HG03558 (cell line): ENCODE results near the gene PES1.
"Not testable (repeated sequence)": the region's sequence is repeated elsewhere in the genome, so short reads cannot be mapped to it uniquely, and the experiment has no call there.

ENCODE experiments used
- ATAC-seq: cut with Tn5 transposase; IDR thresholded peaks from one replicate; pipeline ENCODE4 v1.9.1; 2021; ENCODE audit warnings: moderate number of reproducible peaks; ENCODE audit not compliant: unreplicated experiment; ENCODE audit errors: extremely low read depth

PES1 gene

DNA sequence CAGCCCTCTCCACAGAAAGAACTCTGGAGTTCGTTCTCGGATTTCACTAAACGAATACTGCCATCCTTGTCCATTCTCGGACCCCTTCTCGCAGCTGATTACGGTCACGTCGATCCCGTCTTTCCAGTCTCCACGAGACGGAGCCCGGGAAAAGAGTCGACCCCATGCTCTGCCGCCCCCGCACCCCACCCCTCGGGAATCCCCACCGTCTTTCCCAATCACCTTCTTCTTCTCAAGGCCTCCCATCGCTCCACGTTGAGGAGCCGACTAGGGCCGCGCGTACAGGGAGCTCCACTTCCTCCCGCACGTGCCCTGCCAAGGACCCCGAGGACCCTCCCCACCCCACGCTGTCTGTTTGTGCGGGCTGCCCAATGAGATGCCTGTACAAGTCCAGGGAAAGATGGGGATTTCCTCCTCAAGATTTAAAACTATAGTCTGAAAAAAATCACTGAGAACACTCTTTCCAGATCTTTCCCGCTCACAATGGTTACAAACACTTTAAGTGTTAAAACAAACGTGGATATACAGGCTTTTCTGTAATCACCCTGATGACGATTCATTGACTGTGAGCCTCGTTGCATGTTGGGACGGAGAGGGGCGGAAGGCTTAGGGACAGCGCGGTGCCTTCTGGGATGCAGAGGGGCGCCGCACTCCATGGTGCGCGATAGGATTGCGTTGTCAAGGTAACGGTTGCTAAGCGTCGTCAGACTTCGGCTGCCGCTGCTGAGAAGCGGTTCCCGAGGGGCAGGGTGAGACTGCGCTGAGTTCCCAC lies at the start of gene PES1:
Gene PES1, minus strand, starts transcription at position 323 of the 772 bp plus-strand sequence. Its CDS starts 77 bp downstream, at position 246.
- peak; percentile 89 for ATAC-seq

DNA sequence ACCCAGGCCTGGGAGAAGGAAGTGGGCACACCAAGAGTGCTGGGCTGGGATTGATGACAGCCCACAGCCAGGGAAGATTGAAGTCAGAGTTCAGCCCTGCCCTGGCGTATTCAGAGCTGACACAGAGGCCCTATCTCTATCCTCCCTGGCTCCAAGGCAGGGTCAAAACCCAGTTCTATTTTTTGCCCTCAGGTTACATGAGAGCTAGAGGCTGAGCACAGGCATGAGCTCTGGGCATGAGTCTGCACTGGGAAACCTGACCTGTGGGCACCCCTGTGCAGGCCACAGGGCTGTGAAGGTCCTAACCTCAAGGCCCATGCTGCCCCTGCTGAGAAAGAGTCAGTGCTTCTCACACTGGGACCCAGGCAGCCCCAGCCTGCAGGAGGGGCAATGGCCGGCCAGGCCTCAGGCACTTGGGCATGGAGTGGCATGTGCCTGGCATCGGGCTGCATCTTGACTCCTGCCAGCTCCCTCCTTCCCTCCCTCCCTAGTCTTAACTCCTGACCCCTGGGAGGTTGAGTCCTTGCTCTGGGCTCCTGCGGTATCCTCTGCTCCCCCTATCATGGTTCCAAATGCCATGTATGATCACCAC lies 49.2 kb upstream of the PES1 start:
- no peak for ATAC-seq

DNA sequence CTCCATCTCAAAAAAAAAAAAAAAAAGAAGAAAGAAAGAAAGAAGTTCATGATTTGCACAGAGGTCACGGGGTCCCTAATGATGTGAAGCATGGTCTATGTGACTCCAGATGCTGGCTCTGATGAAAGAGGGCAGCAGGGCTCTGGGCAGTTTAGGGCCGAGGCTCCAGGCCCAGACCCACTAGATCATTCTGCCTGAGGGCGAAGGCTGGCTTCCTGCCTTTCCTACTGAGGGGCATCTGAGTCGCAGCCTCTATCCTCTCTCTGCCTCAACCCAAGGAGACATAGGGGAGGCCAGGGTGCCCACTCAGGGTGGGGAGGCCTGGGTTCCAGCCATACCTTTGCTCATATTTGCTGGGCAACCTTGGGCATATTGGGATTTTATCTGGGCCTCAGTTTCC lies 48.7 kb upstream of the PES1 start:
- ATAC-seq, result no peak

DNA sequence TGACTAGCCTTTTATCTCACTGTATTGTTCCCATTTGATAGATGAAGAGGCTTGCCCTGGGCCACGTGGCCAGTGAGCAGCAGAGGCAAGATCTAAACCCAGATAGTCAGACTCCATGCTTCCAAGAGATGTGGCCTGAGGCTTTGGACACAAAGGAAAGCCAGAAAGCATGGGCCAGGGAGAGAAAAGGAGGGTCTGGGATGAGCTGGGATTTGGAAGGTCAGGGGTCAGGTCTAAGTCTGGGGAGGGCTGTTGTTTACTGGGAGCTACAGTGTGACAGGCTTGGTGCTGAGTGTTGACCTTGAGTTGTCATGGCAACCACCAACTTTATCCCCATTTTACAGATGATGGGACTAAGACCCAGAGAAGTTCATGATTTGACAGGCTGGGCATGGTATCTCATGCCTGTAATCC lies 46.0 kb upstream of the PES1 start:
- no peak for ATAC-seq

DNA sequence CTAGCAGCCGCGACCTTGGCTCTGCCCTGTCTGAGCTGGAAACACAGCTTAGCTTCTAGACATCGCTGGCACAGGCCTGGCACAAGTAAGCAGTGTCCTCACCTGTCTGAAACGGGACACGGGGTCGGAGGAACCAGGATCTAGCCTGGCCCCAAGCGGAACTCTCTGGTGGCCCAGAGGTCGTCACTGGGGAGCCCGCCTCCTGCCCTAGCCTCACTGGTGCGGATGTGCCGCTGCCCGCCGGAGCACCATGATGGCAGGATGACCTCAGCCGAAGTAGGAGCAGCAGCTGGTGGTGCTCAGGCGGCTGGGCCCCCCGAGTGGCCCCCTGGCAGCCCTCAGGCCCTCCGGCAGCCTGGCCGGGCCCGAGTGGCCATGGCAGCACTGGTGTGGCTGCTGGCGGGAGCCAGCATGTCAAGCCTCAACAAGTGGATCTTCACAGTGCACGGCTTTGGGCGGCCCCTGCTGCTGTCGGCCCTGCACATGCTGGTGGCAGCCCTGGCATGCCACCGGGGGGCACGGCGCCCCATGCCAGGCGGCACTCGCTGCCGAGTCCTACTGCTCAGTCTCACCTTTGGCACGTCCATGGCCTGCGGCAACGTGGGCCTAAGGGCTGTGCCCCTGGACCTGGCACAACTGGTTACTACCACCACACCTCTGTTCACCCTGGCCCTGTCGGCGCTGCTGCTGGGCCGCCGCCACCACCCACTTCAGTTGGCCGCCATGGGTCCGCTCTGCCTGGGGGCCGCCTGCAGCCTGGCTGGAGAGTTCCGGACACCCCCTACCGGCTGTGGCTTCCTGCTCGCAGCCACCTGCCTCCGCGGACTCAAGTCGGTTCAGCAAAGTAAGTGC lies 44.7 kb upstream of the PES1 start:
- no peak for ATAC-seq

DNA sequence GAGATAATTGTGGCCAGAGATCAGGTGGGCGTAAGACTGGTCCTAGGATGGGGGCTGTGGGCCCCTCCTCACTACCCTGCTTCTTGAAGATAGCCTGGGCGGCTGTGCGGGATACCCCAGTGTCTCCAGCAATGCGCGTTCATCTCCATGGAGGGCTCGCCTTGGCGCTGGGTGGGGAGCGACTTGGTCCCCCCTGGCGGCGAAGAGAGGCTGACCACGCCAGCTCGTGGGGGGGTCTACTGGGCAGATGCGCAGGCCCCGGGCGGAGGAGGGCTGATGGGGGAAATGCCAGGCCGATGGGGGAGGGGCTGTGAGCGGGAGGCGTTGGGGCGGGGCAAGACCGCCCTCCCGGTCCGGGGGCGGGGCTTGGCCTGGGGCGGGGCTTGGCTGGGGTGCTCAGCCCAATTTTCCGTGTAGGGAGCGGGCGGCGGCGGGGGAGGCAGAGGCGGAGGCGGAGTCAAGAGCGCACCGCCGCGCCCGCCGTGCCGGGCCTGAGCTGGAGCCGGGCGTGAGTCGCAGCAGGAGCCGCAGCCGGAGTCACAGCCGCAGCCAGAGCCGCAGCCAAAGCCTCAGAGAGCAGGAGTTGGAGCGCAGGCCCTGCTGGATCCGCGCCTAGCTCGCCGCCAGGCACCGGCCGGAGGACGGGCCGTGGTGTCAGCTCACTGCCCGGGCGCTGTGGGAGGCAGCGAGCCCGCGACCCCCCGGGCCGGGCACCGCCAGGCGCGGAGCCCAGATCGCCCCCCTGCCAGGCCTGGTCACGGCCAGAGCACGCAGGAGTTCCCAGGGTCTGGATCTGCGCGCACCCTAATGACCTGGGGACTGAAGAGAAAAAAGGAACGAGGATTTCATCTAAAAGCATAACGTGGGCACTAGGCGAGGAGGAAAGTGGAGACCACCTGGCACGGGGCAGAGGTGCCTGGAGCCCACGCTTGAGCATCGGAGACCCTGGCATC lies 43.8 kb upstream of the PES1 start, which contains the start of gene SLC35E4:
Gene SLC35E4, plus strand, starts transcription at position 509 of the 953 bp plus-strand sequence. CDS start 670 bp downstream, outside the sequence.
- no peak for ATAC-seq

DNA sequence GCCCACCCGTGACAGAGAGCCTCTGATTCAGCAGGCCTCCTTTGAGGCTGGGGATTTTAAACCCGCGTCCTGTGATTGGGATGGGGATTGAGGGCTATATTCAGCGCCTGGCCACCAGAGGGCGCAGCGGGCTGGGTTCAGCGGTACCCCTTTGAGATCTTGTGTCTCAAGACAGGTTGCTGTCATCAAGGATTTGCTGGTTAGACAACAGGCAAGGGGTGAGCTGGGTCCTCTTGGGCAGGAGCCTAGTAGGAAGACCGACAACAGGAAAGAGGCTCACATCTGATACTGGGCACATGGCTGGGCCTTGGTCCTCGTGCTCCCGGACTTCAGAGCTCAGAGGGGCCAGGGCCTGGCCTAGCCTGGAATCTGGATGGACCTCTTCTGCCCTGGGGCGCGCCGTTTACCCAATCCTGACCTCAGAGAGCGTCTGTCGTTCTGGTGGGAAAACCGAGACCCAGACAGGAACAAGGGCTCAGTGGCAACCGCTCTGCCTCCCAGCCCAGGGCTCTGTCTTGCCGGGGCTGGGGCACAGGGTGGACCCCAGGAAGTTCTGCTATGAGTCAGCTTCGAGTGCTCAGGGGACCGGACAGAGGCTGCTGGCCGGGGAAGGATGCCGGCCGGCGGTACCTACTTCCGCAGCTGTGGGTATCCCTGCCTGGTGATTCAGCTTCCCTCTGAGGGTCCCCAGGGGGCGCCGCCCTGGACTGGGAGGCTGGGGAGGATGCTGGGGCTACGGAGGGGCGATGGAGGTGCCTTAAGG lies 42.9 kb upstream of the PES1 start:
- ATAC-seq, result no peak

DNA sequence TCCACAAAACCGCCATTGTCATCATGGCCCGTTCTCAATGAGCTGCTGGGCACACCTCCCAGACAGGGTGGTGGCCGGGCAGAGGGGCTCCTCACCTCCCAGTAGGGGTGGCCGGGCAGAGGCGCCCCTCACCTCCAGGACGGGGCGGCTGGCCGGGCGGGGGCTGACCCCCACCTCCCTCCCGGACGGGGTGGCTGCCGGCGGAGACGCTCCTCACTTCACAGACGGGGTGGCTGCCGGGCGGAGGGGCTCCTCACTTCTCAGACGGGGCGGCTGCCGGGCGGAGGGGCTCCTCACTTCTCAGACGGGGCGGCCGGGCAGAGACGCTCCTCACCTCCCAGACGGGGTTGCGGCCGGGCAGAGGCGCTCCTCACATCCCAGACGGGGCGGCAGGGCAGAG lies 39.8 kb upstream of the PES1 start:
- not testable (repeated sequence) for ATAC-seq

DNA sequence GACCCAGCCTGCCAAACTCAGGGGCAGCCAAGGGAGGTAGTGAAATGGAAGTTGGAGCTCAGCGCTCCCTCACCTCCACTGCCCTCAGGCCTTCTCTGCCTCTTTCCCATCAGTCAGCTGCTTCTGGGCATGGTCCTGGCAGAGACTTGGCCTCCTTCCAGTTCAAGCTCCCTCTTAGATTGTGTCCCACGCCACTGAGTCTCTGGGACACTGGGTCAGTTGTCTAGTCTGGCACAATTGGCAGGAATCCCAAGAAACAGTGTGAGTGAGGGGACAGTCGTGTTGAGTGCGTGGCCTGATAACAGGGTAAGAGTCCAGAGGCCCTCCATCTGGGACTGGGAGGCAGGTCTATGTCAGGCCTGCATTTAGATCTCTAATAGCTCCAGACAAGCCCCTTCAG lies 36.8 kb upstream of the PES1 start:
- ATAC-seq, result no peak

DNA sequence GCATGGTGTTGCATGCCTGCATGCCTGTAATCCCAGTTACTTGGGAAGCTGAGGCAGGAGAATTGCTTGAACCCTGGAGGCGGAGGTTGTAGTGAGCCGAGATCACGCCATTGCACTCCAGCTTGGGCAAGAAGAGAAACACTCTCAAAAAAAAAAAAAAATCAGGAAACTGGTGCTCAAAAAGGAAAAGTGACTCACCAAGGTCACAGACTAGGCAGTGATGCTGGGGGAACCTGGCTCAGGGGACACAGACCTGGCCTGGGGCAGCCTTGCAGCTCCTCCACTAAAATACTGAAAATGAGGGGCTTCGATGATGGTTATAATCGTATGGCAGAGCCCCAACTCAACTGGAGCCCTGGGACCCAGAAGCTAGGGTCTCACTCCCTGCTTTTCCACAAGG lies 35.8 kb upstream of the PES1 start:
- no peak for ATAC-seq

DNA sequence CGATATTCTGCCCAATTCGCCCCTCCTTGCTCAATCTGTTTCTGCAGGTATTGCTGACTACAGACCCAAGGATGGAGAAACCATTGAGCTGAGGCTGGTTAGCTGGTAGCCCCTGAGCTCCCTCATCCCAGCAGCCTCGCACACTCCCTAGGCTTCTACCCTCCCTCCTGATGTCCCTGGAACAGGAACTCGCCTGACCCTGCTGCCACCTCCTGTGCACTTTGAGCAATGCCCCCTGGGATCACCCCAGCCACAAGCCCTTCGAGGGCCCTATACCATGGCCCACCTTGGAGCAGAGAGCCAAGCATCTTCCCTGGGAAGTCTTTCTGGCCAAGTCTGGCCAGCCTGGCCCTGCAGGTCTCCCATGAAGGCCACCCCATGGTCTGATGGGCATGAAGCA lies 34.7 kb upstream of the PES1 start:
- no peak for ATAC-seq

DNA sequence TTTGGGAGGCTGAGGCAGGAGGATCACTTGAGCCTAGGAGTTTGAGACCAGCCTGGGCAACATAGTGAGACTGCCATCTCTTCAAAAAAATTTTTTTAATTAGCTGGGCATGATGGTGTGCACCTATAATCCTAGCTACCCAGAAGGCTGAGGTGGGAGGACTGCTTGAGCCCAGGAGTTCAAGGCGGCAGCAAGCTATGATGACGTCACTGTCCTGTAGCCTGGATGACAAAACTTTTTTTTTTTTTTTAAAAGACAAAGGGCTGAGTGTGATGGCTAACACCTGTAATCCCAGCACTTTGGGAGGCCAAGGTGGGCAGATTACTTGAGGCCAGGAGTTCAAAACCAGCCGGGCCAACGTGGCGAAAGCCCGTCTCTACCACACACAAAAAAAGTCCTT lies 28.2 kb upstream of the PES1 start:
- not testable (repeated sequence) for ATAC-seq

DNA sequence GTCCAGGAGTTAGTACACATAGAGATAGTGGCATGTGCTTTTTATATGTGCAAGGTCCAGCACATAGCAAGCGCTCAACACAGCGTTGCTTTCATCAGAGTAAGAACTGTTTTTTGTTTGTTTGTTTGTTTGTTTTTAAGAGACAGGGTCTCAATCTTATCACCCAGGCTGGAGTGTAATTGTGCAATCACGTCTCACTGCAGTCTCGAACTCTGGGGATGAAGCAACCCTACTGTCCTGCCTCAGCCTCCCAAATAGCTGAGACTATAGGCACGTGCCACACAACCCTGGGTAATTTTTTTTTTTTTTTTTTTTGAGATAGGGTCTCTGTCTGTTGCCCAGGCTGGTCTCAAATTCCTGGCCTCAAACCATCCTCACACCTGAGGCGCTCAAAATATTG lies 26.1 kb upstream of the PES1 start:
- no peak for ATAC-seq

DNA sequence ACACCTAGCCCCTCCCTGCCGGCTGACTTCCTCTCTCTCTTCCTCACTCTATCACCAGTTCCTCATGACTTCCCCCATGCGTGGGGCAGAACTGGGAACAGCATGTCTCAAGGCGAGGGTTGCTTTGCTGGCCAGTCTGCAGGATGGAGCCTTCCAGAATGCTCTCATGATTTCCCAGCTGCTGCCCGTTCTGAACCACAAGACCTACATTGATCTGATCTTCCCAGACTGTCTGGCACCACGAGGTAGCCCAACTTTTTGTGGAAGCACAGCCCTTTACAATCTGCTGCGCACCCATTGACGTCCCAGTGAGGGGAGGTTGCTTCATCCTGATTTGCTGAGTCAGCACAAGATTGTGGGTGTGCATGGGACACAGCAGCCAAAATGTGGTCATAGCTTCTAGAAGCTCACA lies 23.8 kb upstream of the PES1 start:
- ATAC-seq, result no peak

DNA sequence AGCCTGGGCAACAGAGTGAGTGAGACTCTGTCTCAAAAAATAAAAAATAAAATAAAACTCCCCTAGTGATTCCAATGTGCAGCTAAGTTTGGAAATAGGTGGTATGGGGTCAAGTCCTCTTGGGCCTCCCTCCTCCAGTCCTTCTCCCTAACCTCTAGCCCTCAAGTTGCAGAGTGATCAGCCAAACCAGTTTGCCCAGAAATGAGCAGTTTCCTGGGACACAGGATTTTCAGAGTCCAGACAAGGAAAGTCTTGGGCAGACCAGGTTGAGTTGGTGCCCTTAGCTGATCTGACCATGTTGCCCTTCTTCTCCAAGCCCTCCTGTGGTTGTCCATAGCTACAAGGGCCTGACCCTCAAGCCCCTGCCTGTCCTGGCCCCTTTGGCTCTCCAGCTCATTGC lies 23.2 kb upstream of the PES1 start:
- ATAC-seq, result no peak

DNA sequence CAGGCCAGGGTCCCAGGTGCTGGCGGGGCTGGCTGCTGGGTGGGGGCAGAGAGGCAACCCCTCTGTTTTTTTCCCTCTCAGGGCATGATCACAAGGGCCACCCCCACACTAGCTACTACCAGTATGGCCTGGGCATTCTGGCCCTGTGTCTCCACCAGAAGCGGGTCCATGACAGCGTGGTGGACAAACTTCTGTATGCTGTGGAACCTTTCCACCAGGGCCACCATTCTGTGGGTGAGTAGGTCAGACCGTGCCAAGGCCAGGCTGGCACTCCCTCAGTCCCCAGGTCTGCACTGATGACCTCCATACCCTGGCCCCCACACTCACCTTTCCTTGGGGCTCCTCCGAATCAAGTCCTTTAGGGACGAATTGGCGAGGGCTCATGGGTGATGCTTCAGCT lies 22.6 kb upstream of the PES1 start:
- ATAC-seq, result no peak

DNA sequence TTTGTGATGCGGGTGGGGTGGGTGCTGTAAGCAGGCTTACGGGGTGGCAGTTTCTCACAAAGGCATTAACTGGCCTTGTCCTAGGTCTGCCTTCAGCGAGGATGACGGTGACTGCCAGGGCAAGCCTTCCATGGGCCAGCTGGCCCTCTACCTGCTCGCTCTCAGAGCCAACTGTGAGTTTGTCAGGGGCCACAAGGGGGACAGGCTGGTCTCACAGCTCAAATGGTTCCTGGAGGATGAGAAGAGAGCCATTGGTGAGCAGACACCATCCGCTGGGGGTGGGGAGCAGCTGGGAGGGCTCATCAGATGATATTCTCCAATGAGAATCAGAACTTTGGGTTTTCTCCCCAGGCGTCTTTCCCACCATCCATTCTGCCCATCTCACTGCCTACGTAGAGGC lies 21.1 kb upstream of the PES1 start:
- no peak for ATAC-seq

DNA sequence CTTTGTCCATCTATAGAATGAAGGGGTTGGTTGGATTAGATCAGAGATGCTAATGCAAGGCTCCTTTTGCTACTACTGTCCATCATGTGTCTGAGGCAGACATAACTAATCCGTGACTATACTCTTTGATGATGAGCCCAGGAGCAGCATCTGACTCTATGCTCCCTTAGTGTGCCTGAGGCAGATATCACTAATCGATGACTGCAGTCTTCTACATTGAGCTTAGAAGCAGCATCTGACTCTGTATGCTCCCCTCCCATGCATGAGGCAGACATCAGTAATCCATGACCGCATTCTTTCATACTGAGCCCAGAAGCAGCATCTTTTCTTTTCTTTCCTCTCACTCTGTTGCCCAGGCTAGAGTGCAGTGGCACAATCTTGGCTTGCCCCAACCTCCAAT lies 19.5 kb upstream of the PES1 start:
- no peak for ATAC-seq

DNA sequence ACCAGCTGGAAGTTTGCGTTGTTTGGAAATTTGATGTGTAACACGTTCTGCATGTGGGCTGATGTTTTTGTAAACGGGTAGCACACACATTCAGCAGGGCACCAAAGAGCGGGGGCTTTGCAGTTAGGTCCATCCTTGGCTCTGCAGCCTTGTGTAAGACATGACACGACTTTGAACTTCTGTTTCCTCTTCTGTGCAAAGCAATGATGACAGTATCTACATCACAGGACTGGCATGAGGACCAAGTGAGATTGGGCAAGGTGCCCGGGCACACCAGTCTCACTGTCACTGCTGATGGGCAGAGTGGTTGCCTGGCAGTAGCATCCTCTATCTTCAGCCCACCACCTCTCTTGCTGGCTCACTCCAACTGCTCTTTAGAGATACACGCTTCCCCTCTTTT lies 18.6 kb upstream of the PES1 start:
- no peak for ATAC-seq
